Stomach (tissue), 4 donors: ENCODE data around the gene MYBPC3.

Experiments
- EP300 ChIP-seq: sonication (generic); formaldehyde crosslinking; IDR thresholded peaks from one replicate; pipeline ENCODE4 v1.6.1; 2017; ENCODE audit warnings: antibody characterized with exemption
- POLR2A ChIP-seq, 4 donors: fragments of 450-650 bp; IDR thresholded peaks; one replicate each; pipeline ENCODE4 v1.6.1; 2016; ENCODE audit warnings: antibody characterized with exemption in 4 of 4, control low read depth in 2 of 4, mild to moderate bottlenecking in 1 of 4, moderate library complexity in 1 of 4
- POLR2AphosphoS5 ChIP-seq, 3 donors: sonication (generic); formaldehyde crosslinking; IDR thresholded peaks; one replicate each; pipeline ENCODE4 v1.6.1; 2016; ENCODE audit warnings: antibody characterized with exemption in 3 of 3
- TF ChIP-seq, protein P1 (sequence below), 7 experiments: fragments of 450-650 bp in 4 of 7; fragments of 200-600 bp in 3 of 7; sonication (generic) in 3 of 7; IDR thresholded peaks; one replicate each; pipeline ENCODE4 v1.5.1; 2016 to 2019; ENCODE audit warnings: antibody characterized with exemption in 7 of 7, control low read depth in 2 of 7, mild to moderate bottlenecking in 1 of 7

DNA sequence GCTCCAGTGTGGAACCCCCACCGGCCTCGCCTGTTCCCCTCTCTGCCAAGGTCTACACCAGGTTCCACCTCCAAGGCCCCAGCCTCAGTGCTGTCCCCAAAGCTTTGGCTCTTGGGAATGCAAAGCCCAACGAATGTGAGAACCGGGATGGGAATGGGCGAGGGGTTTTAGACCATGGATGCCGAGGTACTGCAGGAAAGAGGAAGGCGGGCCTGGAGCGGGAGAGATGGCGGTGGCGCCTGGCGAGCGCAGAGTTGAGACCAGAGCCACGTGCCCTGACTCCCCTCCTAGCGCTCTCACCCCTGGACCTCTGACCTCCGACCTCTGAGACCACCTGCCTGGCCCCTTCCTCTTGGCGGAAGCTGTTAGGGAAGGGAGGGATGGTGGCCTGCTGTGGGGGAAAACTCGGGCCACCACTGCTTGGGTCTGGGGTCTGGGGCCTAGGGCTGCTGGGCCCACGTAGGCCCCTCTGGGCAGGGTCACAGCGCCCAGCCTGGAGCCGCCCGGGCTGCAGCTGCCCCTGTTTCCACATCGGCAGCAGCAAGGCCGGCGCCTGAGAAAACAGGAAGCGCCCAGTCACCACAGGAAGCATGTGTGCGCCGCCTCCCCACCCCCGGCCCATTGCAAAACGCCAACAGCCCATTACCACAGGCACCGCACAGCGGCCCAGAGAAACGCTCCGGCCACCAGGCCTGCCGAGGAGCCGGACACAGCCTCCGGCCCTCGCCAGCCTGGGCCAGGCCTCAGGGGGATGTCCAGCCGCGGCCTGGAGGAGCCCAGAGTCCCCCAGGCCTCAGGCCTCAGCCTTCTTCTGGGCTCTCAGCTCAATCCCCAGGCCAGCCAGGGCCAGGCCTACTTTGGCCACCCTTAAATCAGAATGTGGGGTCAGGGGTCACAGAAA, 42.1 kb upstream of the MYBPC3 start:
- TF ChIP-seq, protein P1, sequence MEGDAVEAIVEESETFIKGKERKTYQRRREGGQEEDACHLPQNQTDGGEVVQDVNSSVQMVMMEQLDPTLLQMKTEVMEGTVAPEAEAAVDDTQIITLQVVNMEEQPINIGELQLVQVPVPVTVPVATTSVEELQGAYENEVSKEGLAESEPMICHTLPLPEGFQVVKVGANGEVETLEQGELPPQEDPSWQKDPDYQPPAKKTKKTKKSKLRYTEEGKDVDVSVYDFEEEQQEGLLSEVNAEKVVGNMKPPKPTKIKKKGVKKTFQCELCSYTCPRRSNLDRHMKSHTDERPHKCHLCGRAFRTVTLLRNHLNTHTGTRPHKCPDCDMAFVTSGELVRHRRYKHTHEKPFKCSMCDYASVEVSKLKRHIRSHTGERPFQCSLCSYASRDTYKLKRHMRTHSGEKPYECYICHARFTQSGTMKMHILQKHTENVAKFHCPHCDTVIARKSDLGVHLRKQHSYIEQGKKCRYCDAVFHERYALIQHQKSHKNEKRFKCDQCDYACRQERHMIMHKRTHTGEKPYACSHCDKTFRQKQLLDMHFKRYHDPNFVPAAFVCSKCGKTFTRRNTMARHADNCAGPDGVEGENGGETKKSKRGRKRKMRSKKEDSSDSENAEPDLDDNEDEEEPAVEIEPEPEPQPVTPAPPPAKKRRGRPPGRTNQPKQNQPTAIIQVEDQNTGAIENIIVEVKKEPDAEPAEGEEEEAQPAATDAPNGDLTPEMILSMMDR (IDR thresholded peaks at IDR 0.05): no peak
- TF ChIP-seq POLR2A (IDR thresholded peaks at IDR 0.05) (no peak), POLR2AphosphoS5 (IDR thresholded peaks at IDR 0.05) (no peak), EP300 (no peak)
